Colon (tissue), 2 donors: ENCODE data around the gene PLD6.
"Not testable (repeated sequence)": the region's sequence is repeated elsewhere in the genome, so short reads cannot be mapped to it uniquely, and the experiment has no call there.

Source experiments
- FAIRE-seq: peaks from 2 replicates; lab custom pipeline; 2012; peaks lifted over from hg19 to GRCh38; lab: Jason Lieb, UNC
- donor health status: control.
- donor health status: control.

PLD6 gene

DNA sequence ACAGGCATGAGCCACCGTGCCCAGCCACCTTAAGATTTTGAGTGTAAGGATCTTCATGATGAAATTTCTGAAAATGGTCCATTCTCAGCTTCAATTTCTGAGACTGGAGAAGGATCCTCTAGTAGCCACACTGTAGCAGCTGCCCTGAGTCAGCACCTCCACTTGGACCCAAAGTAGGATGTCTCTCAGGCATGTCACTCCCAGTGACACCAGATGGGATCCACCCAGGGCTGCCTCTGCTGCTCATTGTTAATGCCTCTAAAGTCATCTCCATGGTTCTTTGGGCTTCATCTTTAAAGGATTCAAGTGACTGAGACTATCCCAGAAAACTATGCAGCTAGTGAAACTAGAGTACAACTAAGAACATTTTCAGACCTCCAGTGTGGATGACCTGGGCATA lies 7.9 kb downstream of the PLD6 start:
- no peak for FAIRE-seq

GRCh38 chr17:17196776-17197175 lies 9.4 kb downstream of the PLD6 start:
- no peak for FAIRE-seq

- not testable (repeated sequence) for FAIRE-seq
These were observed 10.7 kb downstream of the PLD6 start for GRCh38 chr17:17195466-17195865.

GRCh38 chr17:17191961-17192381 lies 14.2 kb downstream of the PLD6 start:
- FAIRE-seq = no peak

DNA sequence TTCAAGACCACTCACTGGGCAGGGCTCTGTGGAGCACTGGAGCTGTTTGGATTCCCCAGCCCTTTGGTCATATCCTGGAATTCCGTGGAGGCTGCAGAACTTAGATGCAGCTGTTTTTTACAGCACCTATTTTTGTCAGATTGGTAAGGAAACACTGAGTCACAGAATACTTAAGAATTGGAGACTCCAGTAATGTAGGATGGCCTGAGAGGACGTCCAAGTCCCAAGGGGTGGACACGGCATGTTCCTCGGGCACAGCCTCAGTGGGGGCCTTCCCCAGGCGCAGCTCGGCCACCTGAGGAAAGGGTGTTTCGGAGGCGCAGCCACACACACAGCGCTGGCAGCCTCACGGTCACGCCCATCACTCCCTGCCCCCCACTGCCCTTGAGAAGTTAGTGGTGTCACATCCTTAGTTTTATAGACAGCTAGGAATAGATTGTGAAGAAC lies 14.8 kb downstream of the PLD6 start:
- no peak for FAIRE-seq

DNA sequence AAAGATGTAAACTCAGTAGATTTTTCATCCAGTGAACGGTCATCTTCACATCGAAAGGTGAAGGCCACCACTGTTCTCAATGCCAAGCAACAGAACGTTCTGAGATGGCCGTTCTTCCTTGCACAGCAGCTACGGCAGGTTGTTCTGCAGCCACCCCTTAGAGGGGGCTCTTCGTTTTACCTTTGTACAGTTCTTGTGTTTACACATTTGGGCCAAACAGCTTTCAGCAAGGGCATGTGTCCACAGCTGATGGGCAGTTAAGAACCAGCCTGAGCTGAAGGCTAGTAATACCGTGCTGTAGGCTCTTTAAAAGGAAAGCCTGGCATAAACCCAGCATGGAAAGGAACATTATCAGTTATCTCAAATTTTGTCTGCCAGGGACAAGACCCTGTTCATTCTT lies 15.9 kb downstream of the PLD6 start:
- no peak for FAIRE-seq

DNA sequence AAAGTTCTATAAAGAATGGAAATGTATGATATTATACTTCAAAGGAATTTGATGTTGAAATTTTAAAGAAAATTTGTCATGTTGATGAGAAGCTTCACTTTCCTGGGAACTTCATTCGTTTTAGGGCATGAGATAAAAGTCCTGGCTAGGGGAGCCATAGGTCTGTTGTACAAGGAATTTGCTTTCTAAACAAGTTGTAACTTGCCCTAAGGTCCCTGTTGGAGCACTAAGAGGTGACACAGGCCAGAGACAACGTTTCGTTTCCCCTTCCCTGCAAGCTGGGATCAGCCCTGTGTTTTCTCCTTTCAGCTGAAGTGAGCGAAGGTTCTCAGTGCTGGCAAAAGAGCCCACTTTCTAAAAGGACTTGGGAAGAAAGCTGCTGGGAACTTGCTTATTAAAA lies 16.6 kb downstream of the PLD6 start:
- FAIRE-seq = no peak

- no peak for FAIRE-seq
These were observed 17.5 kb downstream of the PLD6 start for GRCh38 chr17:17188586-17188985.

DNA sequence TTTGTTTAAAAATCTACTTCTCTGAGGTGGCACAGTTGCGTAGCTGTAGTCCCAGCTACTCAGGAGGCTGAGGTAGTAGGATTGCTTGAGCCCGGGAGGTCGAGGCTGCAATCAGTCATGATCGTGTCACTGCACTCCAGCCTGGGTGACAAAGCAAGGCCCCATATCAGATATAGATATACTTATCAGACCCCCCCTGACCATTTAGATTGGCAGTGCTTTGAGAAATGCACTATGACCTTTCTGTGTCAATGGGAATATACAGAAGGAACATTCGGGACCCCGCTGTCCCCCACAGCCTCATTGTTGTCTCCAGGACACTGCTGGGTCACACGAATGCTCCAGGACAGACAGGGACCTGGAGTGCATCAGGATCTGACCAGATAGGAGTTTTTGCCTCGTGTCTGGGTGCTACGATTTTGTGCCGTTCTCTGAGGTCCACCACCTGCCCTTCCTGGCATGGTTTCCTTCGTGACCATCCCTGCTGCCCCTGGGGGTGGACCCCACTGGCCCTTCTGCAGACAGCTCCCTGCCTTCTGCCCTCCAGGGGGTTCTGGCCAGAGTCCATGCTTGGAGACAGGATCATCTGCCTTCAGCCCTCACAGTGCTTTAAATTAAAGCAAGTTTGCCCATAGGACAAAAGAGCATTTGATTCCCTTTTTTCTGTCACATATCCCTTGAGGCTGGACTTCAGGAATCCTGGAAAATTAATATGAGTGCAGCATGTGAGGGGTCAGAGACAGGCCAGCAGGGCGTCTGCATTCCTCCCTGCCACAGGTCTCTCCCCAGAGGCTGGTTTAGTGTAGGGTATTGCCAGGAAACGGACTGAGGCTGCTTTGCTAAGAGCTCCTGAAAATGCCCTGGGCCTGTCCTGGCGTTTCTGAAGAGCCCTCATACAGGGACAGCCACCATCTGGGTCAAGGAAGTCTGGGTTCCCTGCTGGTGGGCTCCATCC lies 19.3 kb downstream of the PLD6 start:
- no peak for FAIRE-seq

DNA sequence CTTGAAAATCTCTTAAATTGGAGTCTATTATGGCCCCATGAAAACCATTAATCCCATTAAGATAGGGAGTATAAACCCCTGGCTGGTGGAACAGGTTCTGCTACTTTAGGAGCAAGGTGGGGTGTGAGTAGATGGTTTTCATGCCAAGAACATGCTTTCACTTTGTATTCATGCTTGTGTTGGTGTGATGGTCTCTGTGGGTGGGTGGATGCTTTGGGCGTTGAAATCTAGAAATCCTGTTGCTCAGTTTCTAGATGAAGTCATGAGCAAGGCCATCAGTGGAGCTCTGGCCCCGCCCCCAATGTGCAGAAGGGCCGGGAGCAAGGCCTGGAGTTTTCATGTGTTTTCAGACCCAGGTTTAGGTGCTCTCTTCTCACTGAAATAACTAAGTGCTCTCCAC lies 20.1 kb downstream of the PLD6 start:
- FAIRE-seq = no peak

- FAIRE-seq = not testable (repeated sequence)
These were observed 21.0 kb downstream of the PLD6 start for GRCh38 chr17:17184985-17185757.

- no peak for FAIRE-seq
These were observed 22.4 kb downstream of the PLD6 start for GRCh38 chr17:17183744-17184143.

- no peak for FAIRE-seq
These were observed 23.5 kb downstream of the PLD6 start for GRCh38 chr17:17182598-17183136.

DNA sequence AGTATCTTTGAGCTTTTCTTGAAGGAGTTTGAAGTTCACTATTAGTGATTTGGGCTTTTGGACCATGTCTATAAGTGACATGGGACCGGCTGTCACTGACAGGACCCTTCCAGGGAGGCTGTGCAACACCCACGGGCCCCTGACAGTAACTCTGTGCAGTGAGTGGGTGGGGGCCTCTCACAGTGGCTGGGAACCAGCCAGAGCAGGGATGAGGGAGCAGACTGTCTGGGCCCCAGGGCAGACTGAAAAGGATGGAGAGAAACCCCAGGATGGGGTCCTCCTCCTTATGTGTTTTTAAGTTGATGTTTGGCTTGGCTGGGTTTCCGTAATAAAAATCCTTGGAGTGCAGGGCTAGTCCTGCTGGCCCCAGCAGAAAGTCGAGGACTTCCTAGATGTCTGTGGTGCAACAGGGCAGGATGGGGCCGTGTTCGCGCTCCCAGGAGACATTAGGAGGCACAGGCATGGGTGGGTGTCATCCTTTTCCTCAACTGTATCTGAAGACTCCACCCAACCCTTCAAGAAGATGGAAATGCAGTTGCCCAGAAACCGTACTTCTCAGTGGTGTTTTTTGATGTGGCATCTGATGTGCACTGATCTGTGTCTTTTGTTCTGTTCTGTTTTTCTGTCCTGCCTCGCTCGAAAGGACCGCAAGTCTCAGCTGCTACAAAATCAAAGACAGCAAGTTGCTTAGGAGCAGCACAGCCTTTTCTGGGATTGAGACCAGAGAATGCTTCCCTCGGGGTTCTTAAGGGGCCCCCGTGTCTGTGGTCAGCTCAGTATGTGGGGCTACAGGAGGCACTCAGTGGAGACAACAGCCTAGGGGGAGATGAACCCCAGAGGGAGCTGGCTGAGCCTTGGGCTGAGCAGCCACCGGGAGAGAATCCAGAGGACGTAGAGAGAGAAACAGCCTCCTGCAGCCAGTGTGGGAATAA lies 24.2 kb downstream of the PLD6 start:
- FAIRE-seq = no peak

GRCh38 chr17:17180741-17181525 lies 25.2 kb downstream of the PLD6 start:
- FAIRE-seq = no peak

DNA sequence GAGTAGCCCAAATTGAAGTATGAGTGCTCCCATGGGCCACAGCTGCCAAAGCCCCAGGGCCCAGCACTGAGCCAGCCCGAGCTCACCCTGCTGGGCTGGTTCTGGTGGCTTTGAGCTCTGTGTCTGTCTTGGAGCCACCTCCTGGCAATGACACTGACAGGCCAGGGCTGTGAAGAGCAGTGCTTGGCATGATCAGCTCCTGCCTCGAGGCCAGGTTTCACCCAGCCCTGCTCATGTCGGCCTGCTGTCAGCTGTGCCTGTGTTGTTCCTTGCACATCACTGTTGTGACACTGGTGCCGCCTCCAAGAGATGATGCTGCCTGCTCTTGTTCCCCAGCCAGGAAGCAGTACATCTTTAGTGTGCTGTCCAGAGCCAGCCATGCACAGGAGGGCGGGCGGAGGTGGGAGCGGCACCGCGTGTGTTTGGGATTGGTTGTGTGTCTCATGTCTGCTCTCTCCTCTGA lies 26.0 kb downstream of the PLD6 start:
- no peak for FAIRE-seq

DNA sequence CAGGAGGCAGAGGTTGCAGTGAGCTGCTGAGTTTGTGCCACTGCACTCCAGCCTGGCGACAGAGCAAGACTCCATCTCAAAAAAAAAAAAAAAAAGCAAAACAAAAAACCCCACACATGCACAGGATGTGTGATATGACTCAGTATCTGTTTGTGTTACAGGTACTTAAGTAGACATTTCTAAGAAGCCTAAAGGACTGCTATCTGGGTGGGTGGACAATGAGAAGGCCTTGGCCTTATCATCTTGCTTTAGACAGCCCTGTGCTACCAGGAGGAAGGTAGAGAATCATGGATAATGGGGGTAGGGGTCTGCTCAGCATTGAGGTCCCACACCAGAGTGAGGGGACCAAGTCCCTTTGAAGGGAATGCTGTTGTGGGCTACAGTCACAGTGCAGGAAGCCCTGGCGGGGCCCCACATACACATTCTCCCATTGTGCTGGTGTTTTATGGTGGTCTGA lies 26.7 kb downstream of the PLD6 start:
- FAIRE-seq = no peak

- no peak for FAIRE-seq
These were observed 29.0 kb downstream of the PLD6 start for GRCh38 chr17:17177176-17177575.

DNA sequence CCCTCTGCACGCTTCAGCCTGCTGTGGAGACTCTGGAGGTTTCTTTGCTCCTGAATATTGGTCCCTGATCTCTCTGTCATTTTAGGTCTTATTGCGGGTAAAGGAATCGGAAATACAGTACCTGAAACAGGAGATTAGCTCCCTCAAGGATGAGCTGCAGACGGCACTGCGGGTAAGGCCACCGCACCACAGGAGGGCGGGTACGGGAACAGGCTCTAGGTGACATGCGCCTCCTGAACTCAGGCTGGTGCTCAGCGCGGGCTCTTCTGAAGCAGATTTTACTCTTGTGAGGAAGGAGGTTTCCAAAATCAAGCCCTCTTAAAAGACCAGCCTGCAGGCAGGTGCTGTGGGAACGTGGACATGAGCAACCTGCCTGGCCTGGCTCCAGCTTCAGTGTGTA lies 29.8 kb downstream of the PLD6 start:
- no peak for FAIRE-seq

GRCh38 chr17:17175917-17176316 lies 30.2 kb downstream of the PLD6 start:
- no peak for FAIRE-seq

GRCh38 chr17:17175340-17175739 lies 30.8 kb downstream of the PLD6 start:
- FAIRE-seq = no peak
